Astrocyte (in vitro differentiated cells and primary cell): Measurements from ENCODE around the gene ADGRD1.

Experiments used
- CTCF ChIP-seq: IDR thresholded peaks from 2 replicates; pipeline ENCODE4 v1.5.1; 2011; ENCODE audit warnings: low read depth, mild to moderate bottlenecking, inconsistent platforms, low read length, moderate library complexity; ENCODE audit not compliant: insufficient read depth
- EZH2 ChIP-seq: IDR thresholded peaks from 2 replicates; pipeline ENCODE4 v1.6.1; 2012; ENCODE audit warnings: mild to moderate bottlenecking, low read length, inconsistent platforms; ENCODE audit not compliant: insufficient read depth

DNA sequence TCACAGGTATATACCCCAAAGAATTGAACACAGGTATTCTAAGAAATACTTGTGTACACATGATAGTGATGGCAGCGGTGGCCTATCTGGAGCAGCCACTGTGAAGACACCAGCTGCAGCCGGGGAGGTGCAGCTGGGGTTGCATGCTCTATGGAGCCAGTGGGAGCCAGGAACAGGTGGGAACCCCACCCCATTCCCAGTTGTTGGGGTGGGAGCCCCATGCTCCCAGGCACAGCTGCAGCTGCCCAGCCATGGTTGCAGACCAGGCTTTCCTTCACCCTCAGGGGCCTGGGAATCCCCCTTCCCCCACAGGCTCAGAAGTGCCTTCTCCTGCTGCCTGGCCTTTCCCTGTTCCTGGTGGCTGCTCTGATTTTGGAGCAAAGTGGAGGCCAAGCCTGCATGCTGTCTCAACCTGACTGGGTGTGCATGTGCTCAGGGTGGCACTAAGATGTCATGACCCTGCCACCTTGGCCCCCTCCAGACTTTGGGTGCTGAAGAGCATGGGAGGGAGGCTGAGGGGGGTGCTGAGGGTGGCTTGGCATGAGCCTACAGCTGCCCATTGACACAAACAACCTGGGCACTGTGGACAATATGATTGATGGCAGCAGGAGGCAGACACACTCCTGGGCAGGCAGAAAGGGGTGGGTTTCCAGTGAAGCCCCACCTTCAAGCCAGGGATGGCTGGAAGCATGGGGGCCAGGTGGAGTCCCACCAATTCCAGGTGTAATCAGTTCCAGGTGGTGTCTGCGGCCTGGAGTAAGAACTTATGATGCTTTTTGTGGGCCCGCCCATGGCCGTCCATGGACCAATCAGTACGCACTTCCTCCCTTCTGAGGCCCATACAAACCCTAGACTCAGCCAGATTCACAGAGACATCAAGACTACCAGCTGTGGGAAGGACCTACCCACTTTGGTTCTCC, 234.7 kb downstream of the ADGRD1 start:
- no peak for TF ChIP-seq CTCF
- TF ChIP-seq EZH2 = no peak
